NT2/D1 (cell line): ENCODE measurements around the gene ATP8B4.

Experiments used
- DNase-seq: peaks from one replicate; pipeline ENCODE4 v3.0.0-alpha.2; 2011; ENCODE audit warnings: low read depth, low spot score
- H3K27me3 ChIP-seq: 2 replicates; pipeline ENCODE4 v1.6.0; 2011; ENCODE audit warnings: mild to moderate bottlenecking; ENCODE audit not compliant: insufficient read length, insufficient read depth
- H3K36me3 ChIP-seq: 2 replicates; pipeline ENCODE4 v1.6.1; 2011; ENCODE audit warnings: mild to moderate bottlenecking, low read length, mixed read lengths; ENCODE audit not compliant: insufficient read depth, insufficient read length
- H3K4me1 ChIP-seq: 2 replicates; pipeline ENCODE4 v1.5.1; 2011; ENCODE audit not compliant: insufficient read depth, insufficient read length
- H3K4me3 ChIP-seq: 2 replicates; pipeline ENCODE4 v1.5.1; 2011; ENCODE audit warnings: low read depth; ENCODE audit not compliant: insufficient read length
- H3K9ac ChIP-seq: 2 replicates; pipeline ENCODE4 v1.6.0; 2011; ENCODE audit warnings: low read depth; ENCODE audit not compliant: insufficient read length
- H3K9me3 ChIP-seq: 2 replicates; pipeline ENCODE4 v1.5.1; 2011; ENCODE audit warnings: mild to moderate bottlenecking, low read length; ENCODE audit not compliant: insufficient read depth
- SUZ12 ChIP-seq: IDR thresholded peaks from 2 replicates; pipeline ENCODE4 v1.6.1; 2011; ENCODE audit not compliant: insufficient read length, insufficient read depth; ENCODE audit errors: extremely low read depth
- YY1 ChIP-seq: IDR thresholded peaks from 2 replicates; pipeline ENCODE4 v1.6.1; 2011; ENCODE audit not compliant: insufficient read length, insufficient read depth
- ZNF274 ChIP-seq: IDR thresholded peaks from 2 replicates; pipeline ENCODE4 v1.6.1; 2011; ENCODE audit warnings: mild to moderate bottlenecking, low read depth, low read length

ATP8B4 gene

GRCh38 chr15:49987198-49987785 lies 131.7 kb downstream of the ATP8B4 start:
- no peak for DNase-seq
- H3K36me3 ChIP-seq = no peaks in the 10 kb centered on the region

GRCh38 chr15:49986326-49986725 lies 132.7 kb downstream of the ATP8B4 start:
- TF ChIP-seq YY1 (no peak), ZNF274 (no peak), SUZ12 (no peak)
- H3K4me1 ChIP-seq = no peaks in the 10 kb centered on the region
- no peaks in the 10 kb centered on the region for H3K36me3 ChIP-seq
- no peak for DNase-seq
- no peak overlapping the region for H3K4me3 ChIP-seq
- no peaks in the 10 kb centered on the region for H3K27me3 ChIP-seq
- H3K9me3 ChIP-seq = no peaks in the 10 kb centered on the region
- no peak overlapping the region for H3K9ac ChIP-seq

More at GRCh38 chr15:49987198-49987785, 131.7 kb downstream of the ATP8B4 start:
- Histone ChIP-seq H3K9ac (no peak overlapping the region), H3K4me3 (no peak overlapping the region), H3K9me3 (no peaks in the 10 kb centered on the region), H3K27me3 (no peaks in the 10 kb centered on the region), H3K4me1 (no peaks in the 10 kb centered on the region)
- TF ChIP-seq YY1 (no peak), SUZ12 (no peak), ZNF274 (no peak)

DNA sequence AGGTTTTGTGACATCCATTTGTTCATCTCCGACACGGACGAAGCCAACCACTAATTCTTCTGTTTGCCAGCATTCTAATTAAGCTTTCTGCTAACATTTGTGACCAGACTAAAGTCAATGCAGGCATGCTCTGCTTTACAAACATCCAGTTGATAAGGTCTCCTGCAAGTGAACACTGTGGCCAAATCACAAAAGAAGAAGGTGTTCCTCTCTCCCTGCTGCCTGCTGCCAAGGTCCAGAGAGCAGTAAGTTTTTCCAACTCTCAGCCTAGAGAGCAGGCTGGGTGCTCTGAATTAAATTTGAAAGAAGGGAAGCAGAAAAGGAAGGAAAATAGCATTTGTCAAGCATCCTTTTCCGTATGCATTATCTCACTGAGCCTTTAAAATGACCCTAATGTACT lies 133.6 kb downstream of the ATP8B4 start:
- no peak for TF ChIP-seq SUZ12
- no peak for TF ChIP-seq ZNF274
- no peak for TF ChIP-seq YY1
- no peak for DNase-seq

GRCh38 chr15:49984436-49984835 lies 134.6 kb downstream of the ATP8B4 start:
- TF ChIP-seq YY1 (no peak), SUZ12 (no peak), ZNF274 (no peak)

More for the DNA sequence above, 133.6 kb downstream of the ATP8B4 start:
- no peaks in the 10 kb centered on the region for H3K4me1 ChIP-seq
- H3K36me3 ChIP-seq = no peaks in the 10 kb centered on the region
- no peaks in the 10 kb centered on the region for H3K9me3 ChIP-seq
- H3K4me3 ChIP-seq = no peak overlapping the region
- no peak overlapping the region for H3K9ac ChIP-seq
- H3K27me3 ChIP-seq = no peaks in the 10 kb centered on the region

DNA sequence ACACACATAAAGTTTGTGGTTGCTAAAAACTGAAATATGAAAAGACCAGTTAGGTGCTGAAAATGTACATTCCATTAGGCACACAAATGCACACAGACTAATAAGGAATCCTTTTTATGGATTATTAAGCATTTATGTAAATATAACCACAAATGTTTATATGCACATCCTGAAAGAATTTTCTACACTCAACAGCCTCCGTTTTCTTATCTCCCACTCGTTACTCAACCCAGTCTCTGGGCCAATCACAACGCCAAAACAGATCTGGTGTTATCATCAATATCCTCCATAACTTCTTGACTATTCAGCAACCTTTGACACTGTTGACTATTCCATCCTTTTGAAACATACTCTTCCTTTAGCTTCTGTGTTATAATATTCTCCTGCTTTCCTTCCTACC lies 136.4 kb downstream of the ATP8B4 start:
- Histone ChIP-seq H3K27me3 (no peaks in the 10 kb centered on the region), H3K9ac (no peak overlapping the region), H3K9me3 (no peaks in the 10 kb centered on the region), H3K36me3 (no peaks in the 10 kb centered on the region), H3K4me3 (no peak overlapping the region), H3K4me1 (no peaks in the 10 kb centered on the region)
- TF ChIP-seq YY1 (no peak), SUZ12 (no peak), ZNF274 (no peak)
- no peak for DNase-seq

More at GRCh38 chr15:49984436-49984835, 134.6 kb downstream of the ATP8B4 start:
- no peak overlapping the region for H3K9ac ChIP-seq
- no peak overlapping the region for H3K4me3 ChIP-seq
- H3K36me3 ChIP-seq = no peaks in the 10 kb centered on the region
- no peaks in the 10 kb centered on the region for H3K9me3 ChIP-seq
- DNase-seq = peak; percentile 6
- no peaks in the 10 kb centered on the region for H3K27me3 ChIP-seq
- no peaks in the 10 kb centered on the region for H3K4me1 ChIP-seq

DNA sequence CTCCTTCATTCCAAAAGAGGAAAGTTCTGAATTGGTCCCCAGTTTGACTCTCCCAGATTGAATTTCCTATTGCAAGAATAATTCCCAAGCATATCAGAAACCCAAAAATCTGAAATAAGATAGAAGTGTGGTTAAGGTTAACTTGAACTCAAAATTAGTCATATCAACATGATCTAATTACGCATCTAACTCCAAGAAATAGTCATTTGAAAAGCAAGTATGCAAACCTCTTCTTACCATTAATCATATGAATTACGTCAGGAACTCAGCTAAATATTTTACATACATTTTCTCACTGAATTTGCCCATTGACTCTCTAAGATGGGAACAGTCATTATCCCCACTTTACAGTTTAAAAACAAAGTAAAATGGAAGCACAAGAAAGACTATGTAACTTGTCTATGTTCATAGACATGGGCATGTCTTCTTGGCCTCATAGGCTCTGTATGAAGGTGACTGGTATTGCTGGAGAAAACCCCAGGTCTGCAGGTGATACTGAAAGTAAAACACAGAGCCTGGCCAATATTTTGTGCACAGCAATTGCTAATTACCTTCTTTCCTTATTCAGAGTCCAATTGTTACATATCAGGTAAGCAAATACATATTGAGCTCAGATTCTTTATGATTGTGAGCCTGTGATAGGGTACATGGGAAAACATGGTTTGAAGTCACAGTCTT lies 139.2 kb downstream of the ATP8B4 start:
- no peak for DNase-seq
- Histone ChIP-seq H3K9me3 (no peaks in the 10 kb centered on the region), H3K9ac (no peak overlapping the region), H3K36me3 (no peaks in the 10 kb centered on the region), H3K27me3 (no peaks in the 10 kb centered on the region), H3K4me1 (no peaks in the 10 kb centered on the region), H3K4me3 (no peak overlapping the region)
- TF ChIP-seq ZNF274 = no peak
- TF ChIP-seq SUZ12 = no peak
- no peak for TF ChIP-seq YY1

DNA sequence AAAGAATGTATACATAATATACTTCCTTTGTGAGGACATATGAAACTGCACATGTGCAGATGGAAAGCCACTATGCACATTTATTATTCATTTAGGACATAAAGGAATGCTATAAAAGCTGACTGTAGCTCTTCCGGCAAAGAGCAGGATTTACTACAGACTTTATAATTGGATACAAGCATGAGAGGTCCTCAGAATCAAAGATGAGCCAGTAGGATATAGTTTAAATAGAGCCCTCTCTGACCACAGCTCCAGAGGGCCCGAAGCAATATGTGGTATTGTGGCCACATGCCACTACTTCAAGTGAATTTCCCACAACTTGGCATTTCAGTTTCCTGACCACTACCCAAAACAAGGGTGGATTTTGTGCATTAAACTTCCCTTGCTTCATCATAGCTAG lies 140.9 kb downstream of the ATP8B4 start:
- Histone ChIP-seq H3K4me1 (no peaks in the 10 kb centered on the region), H3K9me3 (no peaks in the 10 kb centered on the region), H3K9ac (no peak overlapping the region), H3K36me3 (no peaks in the 10 kb centered on the region), H3K4me3 (no peak overlapping the region), H3K27me3 (no peaks in the 10 kb centered on the region)
- no peak for DNase-seq
- no peak for TF ChIP-seq YY1
- TF ChIP-seq ZNF274 = no peak
- TF ChIP-seq SUZ12 = no peak
